ENCODE results near the gene APOL6. TPM values are rescaled to one million over a fixed set of nuclear protein-coding genes. Genes with fewer than 3 reads are reported as not detected.
"Not testable (repeated sequence)": the region's sequence is repeated elsewhere in the genome, so short reads cannot be mapped to it uniquely, and the experiment has no call there.

The APOL6 gene
- total RNA-seq, 1 experiment from 2014 or later: 2.6 TPM

DNA sequence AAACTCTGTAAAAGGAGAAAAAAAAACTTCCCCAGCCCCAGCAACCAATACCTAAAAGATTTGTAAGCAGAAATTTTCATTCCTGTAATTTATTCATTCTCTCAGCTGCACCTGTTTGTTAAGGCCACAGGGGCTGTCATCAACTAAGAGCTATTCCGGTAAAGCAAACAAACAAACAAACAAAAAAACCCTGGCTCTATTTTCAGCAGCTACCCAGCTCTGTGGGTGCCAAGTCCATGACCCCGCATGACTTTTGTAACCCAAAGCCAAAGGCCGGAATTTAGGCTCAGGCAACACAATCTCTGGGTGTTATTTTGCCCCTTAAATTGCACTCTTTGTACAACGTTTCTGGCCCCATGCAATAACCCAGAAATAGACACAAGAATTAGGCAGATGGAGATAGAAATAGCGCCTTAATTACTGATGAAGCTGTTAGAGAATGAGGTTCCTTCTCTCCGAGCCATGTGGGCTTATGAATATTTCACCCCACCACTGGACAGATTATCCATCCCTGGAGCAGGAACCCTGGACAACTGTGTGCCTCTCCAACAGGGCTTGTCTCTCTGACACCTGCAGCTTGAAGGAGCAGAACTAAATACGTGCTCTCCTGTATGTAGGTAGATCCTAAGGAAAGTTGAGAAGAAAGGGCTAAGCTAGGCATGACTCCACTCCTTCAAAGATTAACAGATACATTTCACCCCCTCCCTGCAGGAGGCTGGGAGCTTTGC is 29.4 kb downstream of the APOL6 start:
- DNase-seq (ENCODE audit: low spot score): no peak

DNA sequence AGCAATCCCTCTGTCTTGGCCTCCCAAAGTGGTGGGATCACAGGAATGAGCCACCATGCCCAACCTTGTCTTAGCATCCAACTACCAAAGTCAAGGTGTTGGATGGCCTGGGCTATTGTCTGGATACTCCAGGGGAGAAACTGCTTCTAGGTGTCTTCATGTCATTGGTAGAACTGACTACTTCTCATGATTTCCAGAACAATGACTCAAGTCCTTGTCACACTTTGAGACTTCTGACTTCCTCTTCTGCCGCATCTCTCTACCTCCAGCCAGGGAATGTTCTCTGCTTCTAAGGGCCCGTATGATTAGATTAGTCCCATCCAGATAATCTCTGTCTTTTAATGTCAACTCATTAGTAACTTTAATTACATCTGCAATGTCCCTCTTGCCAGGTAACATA is 30.6 kb downstream of the APOL6 start:
- DNase-seq (ENCODE audit: low spot score): no peak

DNA sequence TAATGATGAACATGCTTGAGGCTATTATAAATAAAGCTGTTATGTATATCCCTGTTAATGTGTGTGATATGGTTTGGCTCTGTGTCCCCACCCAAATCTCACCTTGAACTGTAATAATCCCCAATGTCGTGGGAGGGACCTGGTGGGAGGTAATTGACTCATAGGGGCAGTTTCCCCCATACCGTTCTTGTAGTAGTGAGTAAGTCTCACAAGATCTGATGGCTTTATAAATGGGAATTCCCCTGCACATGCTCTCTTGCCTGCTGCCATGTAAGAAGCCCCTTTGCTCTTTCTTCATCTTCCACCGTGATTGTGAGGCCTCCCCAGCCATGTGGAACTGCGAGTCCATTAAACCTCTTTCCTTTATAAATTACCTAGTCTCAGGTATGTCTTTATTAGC is 31.2 kb downstream of the APOL6 start:
- peak; percentile 26 for DNase-seq (ENCODE audit: low spot score)

DNA sequence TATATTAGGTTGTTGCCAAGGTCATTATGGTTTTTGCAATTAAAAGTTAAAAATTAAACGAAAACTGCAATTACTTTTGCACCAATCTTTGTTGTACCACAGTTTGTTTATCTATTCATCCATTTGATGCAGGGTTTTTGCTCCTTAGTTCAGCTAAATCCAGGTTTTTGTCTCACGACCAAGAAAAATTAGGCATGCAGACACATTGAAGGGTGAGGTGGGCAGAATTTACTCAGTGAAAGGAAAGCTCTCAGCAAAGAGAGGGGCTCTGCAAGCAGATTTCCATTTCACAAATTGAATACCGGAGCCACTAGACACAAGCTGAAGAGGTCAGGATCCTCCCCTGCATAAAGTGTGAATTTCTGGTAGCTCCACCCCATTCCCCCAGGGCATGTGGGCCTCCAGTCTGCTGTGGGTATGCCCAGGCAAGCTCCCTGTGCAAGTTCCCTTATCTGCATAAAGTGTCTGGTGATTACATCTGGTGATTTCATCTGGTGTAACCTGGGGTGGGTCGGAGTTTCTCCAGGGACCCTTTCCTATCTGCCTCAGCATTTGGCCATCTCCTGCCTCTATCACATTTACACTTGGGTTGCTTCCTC is 33.3 kb downstream of the APOL6 start:
- no peak for DNase-seq (ENCODE audit: low spot score)

DNA sequence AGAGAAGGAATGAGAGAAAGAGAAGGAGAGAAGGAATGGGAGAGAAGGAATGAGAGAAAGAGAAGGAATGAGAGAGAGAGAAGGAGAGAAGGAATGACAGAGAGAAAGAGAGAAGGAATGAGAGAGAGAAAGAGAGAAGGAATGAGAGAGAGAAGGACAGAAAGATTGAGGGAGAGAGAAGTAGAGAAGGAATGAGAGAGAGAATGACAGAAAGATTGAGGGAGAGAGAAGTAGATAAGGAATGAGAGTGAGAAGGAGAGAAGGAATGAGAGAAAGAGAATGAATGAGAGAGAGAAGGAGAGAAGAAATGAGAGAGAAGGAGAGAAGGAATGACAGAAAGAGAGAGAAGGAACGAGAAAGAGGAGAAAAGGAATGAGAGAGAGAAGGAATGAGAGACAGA is 35.3 kb downstream of the APOL6 start:
- no peak for DNase-seq (ENCODE audit: low spot score)

DNA sequence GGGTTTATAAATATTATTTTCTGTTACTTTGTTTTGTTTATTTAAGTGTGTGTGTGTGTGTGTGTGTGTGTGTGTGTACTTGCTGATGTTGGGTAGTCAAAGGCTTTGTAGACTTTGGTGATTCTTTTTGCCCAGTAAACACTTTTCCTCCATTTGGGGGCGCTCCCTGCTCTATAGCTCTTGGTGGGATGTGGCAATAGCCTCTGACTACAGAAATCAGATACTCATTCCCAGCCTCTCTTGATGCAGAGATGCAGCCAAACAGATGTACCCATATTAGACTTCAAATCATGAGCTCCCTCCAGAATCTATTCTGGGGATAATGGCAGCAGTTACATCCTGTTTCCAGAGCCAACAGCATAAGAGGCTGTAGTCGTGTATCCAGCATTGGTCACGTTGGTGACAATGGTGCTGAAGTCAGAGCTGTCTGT is 36.0 kb downstream of the APOL6 start:
- DNase-seq (ENCODE audit: low spot score): no peak

DNA sequence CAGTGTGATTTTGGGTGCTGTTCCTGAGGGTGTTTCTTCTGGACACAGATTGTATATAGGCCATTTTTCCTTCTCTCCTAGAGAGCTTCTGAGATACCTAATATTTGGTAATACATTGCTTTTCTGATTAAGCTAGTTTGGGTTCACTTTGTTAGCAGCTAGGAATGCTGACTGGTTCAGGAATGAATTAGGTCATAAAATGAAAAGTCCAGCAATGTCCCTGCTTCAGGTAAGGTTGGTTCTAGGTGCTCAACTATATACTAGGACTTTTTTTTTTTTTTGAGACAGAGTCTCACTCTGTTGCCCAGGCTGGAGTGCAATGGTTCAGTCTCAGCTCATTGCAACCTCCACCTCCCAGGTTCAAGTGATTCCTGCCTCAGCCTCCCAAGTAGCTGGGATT is 36.5 kb downstream of the APOL6 start:
- DNase-seq (ENCODE audit: low spot score): no peak

DNA sequence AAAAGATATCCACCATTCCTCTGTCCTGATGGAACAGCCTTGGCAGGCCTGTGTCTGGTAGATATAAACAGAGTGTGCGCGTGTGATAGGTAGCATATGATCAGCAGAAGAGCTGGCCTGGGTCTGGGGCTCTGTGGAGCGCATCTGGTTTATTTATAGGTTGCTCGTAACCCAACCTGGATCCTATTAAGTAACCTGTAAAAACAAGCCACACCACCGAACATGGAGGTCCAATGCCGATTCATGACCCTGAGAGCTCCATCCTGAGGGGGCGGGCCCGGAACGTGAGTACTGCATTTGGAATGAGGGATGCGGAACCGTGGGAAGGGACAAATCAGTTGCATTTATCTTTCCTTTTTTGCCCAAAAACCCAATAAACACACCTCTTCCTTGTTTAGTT is 37.5 kb downstream of the APOL6 start:
- no peak for DNase-seq (ENCODE audit: low spot score)

DNA sequence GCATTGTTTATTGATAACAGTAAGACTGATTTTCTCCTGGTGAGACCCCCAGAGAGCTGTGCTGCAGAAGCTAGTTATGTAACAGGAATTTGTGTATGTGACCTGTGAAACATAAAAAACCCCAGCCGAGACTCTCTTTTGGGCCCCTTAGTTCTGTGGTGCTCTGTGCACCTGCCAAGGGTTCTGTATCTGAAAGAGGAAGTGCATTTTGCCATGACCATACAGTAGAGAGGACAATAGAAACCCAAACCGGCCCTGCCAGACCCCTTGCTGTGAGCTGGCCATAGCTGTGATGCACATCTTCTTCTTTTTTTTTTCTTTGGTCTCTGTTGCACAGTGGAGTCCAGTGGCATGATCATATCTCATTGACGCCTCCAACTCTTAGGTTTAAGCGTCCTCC is 38.1 kb downstream of the APOL6 start:
- DNase-seq (ENCODE audit: low spot score): no peak

DNA sequence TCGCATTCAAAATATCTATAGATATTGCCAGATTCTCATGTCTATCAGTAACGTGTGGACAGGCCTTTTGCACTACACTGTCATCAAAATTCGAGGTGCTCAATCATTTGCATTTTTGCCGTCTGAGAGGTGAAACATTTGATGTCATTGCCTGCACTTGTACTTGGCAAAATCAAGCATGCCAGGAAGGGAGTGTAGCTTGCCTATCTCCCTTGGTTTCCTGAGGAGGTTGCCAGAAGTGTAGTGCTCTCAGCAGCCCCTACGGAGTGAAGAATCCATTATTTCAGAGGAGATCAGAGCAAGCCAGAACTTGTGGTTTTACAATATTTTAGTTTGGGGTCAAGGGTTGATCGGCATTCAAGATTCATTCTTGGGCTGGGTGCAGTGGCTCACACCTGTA is 39.2 kb downstream of the APOL6 start:
- DNase-seq (ENCODE audit: low spot score): no peak

DNA sequence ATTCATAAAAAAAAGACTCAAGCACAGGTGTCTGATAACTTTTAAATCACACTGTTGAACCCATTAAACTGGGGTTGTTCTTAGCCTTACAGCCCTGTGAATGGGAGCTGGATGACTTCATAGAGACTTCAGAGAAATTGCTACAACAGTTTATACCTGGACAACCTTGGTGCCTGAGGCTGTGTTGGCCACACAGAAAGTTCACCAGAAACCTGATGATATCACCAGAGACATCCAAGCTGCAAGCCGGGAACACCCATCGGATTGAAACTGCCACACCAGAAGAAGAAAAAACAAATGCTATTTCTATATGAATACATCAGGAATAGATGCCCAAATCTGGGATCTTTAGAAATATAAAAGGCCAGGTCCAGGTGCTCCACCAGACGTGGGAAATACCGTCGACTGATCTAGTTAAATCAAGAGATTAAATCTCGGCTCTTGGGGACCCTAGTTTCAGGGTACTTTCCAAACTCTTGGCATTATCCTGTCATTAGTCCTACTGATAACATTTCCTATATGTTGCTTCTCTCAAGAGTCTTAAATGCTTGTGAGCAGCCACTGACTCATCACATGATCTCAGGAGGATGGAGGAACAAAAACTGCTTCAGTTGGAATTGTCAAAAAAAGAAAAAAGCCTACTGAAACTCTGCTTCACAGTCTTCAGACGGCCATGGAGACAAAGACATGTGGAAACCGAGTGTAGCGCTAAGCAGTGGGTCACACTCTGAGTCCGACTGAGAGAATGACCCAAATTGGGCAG is 40.8 kb downstream of the APOL6 start:
- no peak for DNase-seq (ENCODE audit: low spot score)

DNA sequence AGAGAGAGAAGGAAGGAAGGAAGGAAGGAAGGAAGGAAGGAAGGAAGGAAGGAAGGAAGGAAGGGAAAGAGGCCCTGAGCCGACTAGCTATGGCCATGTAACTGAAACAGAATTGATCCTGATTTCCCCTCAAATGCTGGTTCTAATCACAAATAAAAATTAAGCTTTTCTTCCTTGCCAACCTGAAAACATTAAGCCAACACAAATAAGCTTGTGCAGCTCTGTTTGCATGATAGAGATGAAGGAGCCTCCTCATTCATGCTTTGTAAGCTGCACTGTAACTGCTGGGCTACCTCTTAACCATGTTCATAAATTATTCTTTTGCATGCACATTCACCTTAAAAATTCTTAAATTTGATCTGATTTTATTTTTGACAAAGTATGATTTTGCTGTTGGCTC is 41.8 kb downstream of the APOL6 start:
- DNase-seq (ENCODE audit: low spot score): no peak

DNA sequence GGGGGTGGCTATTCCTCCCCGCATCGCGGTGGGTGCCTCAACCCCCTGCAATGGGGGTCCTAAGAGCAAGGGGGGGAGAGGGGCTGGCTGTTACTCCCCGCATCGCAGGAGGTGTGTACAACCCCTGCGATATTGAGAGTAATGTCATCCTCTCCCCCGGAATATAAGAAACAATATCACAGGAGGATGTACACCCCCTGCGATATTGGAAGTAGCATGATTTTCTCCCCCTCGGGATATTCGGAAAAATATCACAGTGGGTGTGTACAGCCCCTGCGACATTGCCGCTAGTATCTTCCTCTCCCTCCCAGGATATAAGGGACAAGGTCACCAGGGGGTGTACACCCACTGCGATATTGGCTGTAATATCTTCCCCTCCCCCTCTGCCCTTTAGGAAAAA is 47.0 kb downstream of the APOL6 start:
- DNase-seq (ENCODE audit: low spot score): no peak

DNA sequence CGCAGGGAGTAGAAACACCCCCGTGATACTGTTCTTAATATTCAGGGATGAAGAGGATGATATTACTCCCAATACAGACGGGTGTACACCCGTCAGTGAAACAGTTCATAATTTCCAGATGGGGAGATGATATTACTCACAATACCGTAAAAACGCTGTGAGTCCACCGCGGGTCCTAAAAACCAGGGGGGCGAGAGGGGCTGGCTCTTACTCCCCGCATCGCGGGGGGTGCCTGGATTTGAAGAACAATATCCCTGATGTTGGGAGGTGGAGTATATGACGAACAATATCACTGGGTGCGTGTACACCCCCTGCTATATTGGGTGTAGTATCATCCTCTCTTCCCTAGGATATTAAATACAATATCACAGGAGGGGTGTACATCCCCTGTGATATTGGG is 48.9 kb downstream of the APOL6 start:
- DNase-seq (ENCODE audit: low spot score): no peak

DNA sequence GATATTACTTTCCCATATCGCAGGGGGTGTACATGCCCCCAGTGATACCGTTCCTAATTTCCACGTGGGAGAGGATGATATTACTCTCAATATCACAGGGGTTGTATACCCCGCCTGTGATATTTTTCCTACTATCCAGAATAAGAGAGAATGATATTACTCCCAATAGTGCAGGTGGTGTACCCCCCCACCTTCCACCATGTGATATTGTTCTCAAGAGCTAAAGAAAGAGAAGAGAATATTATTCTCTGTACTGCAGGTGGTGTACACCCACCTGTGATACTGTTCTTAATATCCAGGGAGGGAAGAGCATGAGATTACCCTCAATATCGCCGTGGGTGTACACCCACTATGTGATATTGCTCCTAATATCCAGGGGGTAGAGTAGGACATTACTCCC is 51.6 kb downstream of the APOL6 start:
- DNase-seq (ENCODE audit: low spot score): not testable (repeated sequence)

DNA sequence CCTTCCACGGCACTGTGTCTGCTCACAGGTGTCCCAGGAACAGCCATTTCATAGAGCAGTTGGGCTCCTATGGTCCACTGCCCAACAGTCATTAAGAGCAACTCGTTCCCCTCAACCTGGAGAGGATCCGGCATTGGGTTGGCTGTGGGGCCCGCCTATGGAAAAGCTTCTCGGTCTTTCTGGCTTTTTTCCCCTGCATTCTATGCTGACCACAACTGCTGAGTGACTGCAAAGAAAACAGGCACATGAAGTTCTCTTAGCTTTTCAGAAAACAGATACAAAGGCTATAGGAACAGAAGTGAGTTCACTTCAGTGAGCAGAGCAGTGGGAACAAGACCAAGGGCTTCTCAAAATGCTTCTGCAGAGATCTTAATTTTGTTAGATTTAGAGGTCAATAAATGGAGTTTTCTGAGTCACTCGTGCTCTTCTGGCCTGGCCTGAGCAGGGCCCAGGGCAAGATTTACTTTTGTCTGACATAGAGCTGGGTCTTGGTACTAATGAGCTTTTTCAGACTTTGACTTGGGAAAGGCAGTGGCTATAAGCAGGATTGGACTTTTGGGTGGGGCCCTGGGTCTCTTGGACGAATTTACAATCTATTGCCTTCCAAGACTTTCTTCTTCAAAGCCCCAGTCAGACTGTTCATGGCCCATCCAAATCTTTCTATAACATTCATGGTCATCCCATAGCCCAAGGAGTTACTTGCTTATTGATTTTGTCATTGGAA is 55.8 kb downstream of the APOL6 start:
- no peak for DNase-seq (ENCODE audit: low spot score)

DNA sequence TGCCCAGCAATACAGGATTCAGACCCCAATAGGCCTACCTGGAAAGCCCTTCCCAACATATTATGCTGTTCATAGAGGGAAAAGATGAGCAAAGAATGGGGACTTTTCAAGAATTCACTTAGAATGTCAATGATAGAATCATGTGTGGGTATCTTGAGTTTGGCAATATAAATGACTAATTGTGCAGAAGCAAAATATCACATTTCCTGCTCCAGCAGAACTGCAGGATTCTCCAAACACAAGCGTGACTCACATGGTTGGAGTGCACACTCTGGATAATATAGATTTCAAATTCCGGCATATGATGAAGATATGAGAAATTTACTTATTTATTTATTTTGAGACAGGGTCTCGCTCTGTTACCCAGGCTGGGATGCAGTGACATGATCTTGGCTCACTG is 56.9 kb downstream of the APOL6 start:
- DNase-seq (ENCODE audit: low spot score): peak; percentile 22

DNA sequence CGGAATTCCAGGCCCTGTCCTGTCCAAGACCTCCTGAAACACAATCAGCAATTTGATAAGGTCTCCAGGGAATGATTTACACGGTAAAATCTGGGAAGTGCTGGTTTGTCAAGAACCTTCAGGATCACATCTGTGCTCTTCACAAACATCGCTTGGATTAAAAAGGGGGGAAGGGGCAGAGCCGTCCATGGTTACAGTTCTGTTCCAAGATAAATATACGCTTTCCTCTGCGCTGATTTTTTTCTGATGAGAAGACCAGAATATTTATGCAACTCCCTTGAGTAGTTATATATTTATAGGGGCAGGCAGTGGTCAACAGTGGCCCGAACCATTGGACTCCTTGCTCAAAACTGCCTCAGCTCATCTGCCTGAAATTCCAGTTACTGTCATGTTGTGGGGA is 60.2 kb downstream of the APOL6 start:
- DNase-seq (ENCODE audit: low spot score): no peak

DNA sequence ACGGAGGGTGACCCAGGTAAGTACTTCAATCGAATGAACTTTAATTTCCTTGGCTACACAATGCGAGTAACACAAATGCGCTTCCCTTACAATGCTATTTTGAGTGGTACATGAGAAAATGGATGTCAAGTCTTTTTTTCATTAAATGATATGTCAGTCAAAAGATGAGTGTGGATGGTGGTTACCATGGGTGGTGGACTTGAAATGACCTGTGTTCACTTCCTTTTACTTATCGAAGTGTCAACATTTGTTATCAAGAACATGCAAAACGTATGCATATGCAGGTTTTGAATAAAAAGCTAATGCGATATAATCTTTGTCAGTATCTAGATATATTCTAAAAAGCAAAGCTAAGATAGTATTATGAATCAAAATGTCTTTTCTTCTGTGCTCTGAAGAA is 60.7 kb downstream of the APOL6 start:
- no peak for DNase-seq (ENCODE audit: low spot score)

DNA sequence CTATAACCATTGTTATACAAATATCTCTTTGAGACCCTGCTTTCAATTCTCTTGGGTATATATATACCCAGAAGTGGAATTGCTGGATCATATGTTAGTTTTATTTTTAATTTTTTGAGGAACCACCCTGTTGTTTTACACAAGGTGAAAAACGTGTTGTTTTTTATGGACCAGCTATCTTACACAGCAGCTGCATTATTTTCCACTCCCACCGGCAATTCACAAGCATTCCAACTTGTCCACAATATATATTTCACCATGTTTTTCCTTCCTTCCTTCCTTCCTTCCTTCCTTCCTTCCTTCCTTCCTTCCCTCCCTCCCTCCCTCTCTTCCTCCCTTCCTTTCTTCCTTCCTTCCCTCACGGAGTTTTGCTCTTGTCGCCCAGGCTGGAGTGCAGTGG is 63.1 kb downstream of the APOL6 start:
- DNase-seq (ENCODE audit: low spot score): no peak

DNA sequence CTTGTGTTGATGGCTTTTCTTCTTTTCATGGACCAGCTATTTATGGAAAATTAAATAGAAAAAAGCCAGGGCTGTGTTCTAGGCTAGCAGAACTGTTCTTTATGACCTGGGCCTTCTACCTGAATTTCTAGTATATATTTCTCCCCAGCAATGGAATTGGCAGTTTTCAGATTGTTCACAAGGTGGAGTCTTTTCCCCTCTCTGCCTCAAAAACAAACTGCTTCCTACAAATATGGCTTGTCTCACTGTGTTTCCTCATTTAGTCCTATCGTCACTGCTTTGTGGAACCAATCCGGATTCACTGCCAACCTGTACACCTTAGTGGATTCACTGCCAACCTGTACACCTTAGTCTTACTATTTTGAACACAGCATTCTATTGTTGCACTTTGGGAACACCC is 64.4 kb downstream of the APOL6 start:
- no peak for DNase-seq (ENCODE audit: low spot score)

DNA sequence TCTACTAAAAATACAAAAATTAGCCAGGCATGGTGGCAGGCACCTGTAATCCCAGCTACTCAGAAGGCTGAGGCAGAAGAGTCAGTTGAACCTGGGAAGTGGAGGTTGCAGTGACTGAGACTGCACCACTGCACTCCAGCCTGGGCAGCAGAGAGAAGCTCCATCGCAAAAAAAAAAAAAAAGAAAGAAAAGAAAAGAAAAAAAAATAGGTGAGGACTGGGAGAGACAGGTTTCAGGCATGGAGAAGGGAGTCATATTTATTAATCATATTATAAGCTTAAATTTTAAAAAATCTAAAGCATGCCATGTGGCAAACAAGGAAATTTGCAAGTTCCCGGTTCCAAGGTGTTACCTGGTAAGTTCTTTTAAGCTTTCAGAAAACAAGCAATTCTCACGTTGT is 69.3 kb downstream of the APOL6 start, which contains the start of gene APOL5:
TSS of gene APOL5 (plus strand) at position 301 of the 400 bp plus-strand sequence. CDS start at position 301, 0 bp downstream.
- no peak for DNase-seq (ENCODE audit: low spot score)
